NCI-H1694 treated with DMSO at 0.1 percent for 48 hours (cell line): Measurements from ENCODE around the gene OR2L5.

Experiments
- DNase-seq: peaks from one replicate; lab custom pipeline; 2025; lab: John Stamatoyannopoulos, UW

Gene OR2L5, protein sequence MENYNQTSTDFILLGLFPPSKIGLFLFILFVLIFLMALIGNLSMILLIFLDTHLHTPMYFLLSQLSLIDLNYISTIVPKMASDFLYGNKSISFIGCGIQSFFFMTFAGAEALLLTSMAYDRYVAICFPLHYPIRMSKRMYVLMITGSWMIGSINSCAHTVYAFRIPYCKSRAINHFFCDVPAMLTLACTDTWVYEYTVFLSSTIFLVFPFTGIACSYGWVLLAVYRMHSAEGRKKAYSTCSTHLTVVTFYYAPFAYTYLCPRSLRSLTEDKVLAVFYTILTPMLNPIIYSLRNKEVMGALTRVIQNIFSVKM

DNA sequence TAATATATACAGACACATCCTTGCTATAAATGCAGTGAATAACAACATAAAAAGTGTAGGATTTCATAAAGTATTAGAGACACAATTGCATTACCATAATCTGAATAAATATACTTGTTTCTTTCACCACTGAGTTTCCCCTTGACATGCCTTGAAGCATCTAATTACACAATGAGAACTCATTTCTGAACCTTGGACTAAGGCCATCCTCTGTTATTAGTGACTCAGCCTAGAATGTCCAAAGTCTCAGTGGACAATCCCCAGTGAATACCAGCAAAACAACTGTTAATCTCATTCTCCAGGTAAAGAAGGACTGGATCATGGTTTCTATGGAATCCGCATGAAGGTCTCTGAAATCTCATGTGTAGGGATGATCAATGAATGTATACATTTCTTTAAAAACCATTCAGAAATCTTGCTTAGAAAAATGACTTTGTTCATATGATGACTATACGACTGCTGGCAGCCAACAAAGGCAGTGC lies at the start of gene OR2L5:
OR2L5 (plus strand) TSS at position 432 of the 482 bp plus-strand sequence. CDS start 8,288 bp downstream, outside the sequence.
- DNase-seq: no peak

DNA sequence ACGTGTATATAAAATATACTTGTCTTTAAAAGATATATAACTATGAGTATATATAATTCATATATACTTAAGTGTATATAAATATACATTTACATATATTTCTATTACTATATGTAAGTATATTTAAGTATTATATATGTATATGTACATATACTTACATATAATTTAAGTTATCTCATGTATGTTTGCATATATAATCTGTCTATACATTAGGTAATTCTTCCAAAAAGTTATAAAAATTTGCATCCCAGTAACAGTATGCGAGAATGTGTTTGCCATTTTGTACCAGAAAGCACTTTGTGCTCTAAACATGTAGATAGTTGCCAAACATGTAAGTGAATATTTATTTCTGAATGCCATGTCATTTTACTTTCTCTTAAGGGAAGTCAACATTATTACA lies 48.5 kb upstream of the OR2L5 start, which contains the start of gene OR2AK2:
OR2AK2 (plus strand) TSS at position 301 of the 400 bp plus-strand sequence. CDS start 144 bp downstream, outside the sequence.
- no peak for DNase-seq

DNA sequence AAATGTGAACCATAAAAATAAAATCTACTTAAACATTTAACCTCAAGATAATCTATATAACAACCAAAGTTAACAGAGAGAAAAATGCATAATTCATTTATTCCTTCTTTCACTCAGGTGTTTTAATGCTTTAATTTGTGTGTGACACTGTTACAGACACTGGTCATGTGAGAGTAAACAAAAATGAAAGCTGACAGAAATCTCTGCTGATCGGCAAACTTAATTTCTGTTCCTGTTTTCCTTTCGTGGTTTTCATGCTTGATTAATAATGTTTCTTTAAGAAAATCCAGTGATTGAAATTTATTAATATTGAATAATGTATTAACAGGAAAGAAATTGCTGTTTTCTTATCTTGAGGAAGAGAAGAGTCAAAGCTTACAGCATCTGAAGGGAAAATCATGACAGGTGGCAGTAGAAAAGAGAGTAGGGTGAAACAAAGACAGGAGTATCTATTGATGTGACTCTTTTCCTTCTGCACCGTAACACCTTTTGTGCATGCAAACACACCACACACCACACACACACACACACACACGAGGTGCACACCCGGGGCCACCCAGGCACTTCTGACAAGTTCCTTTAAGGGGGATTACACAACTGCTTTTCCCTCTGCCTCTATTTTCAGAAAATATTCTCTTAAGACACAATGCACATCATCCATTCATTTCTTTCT lies 46.8 kb upstream of the OR2L5 start:
- no peak for DNase-seq

DNA sequence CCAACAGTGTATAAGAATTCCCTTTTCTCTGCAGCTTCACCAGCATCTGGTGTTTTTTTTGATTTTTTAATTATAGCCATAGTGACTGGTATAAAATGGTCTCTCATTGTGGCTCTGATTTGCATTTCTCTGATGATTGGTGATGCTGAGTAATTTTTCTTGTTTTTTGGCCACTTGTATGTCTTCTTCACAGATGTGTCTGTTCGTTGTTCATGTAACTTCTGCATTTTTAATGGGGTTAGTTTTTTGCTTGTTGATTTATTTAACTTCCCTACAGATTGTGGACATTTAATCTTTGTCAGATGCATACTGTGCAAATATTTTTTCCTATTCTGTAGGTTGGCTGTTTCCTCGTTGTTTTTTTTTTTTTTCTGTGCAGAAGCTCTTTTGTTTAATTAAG lies 20.5 kb upstream of the OR2L5 start:
- DNase-seq: no peak

DNA sequence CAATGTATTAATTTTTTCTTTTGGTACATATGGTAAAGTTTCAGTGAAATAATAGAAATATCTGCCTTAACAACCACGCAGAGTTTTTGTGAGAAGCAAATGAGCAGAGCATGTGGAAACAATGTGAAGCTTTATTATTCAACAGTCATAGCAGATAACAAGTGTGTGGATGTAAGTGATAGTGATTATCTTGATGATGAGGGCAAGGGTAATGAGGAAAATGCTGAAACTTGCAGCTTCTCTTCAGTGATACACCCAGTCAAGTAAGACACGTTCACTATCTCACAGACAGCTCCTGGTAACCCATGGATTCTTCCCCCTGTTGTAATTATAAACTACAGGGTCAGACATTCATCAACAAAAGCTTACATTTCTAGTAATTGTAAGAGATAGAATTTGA lies 14.6 kb upstream of the OR2L5 start:
- no peak for DNase-seq

DNA sequence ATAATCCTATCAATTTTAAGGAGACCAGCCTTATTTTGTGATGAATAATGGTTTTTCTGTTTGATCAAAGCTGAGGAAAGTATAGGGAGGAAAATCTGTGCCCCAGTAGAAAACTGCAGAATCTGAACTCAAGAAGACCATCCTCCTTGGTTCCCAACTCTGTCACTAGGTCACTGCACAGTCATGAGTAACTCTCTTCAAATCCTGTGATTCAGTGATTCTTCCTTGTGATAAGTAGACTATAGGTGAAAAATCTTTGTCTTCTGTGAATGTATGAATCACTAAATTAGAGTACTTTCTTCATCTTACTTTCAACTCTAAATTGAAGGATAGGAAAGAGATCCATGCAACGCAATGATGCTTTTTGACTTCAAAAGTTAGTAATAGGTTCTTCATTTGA lies 13.3 kb upstream of the OR2L5 start:
- DNase-seq: no peak

DNA sequence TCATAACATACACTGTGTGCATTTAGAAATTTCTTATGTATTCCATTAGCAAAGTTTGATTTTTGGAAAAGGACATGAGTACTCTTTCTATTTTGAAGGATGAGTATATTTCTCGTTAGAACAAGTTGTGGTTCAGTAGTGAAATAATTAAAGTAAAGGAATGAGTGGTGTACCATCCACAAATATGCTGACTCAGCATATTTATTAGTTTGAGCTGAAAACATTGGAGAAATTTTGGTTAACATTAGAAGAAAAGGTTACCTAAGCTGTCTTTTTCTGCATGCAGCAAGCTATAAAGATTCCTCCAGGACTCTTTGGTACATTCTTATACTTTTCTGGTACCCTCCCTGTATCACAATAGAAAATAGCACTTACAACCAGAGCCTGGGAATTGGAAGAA lies 5.7 kb upstream of the OR2L5 start:
- no peak for DNase-seq

DNA sequence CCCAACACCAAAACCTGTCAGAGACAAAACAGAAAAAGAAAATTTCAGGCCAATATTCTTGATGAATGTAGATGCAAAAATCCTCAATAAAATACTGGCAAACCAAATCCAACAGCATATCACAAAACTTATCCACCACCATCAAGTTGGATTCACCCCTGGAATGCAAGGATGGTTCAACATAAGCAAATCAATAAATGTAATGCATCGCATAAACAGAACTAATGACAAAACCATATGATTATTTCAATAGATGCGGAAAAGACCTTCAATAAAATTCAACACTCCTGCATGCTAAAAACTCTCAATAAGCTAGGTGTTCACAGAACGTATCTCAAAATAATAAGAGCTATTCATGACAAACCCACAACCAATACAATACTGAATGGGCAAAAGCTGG lies 3.8 kb upstream of the OR2L5 start:
- DNase-seq: no peak

DNA sequence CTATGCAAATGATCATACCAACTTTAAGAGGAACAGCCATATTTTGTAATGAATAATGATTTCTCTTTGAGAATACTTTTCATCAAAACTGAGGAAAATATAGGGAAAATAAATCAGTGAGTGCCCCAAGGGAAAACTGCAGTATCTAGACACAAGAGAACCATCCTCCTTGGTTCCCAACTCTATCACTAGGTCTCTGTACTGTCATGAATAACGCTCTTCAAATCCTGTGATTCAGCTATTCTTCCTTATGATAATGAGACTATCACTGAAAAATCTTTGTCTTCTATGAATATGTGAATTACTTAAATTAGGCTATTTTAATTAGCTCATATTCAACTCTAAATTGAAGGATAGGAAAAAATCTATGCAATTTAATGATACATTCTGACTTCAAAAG lies 2.3 kb downstream of the OR2L5 start:
- DNase-seq: no peak

DNA sequence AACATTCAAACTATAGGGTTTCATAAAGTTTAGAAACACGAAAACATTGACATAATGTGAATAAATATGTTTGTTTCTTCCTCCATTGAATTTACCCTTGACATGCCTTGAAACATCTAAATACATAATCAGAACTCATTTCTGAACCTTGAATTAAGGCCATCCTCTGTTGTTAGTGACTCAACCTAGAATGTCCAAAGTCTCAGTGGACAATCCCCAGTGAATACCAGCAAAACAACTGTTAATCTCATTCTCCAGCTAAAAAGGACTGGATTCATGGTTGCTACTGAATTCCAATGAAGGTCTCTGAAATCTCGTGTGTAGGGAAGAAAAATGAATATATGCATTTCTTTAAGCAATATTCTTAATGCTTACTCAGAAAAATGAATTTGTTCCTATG lies 16.3 kb downstream of the OR2L5 start, which contains the start of gene OR2L2:
OR2L2 (plus strand) TSS at position 301 of the 400 bp plus-strand sequence. CDS start 8,198 bp downstream, outside the sequence.
- no peak for DNase-seq

DNA sequence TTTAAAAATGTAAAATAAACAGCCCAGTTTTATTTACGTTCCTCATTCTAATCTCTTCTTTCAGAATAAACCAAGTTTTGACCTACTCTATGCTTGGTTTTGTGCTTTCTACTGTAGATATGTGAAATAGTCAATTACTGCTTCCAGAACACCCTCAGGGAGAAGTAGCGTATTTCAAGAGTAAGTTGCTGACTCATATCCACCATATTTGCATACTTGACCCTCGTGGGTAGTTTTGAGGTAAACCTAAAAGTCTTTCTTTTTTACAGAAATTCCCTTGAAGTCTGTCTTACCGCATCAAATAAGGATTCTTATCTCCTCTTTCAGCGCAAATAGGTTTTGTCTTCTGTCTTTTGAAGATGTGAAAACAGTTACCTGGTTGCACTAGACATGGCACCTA lies 31.7 kb downstream of the OR2L5 start:
- no peak for DNase-seq

DNA sequence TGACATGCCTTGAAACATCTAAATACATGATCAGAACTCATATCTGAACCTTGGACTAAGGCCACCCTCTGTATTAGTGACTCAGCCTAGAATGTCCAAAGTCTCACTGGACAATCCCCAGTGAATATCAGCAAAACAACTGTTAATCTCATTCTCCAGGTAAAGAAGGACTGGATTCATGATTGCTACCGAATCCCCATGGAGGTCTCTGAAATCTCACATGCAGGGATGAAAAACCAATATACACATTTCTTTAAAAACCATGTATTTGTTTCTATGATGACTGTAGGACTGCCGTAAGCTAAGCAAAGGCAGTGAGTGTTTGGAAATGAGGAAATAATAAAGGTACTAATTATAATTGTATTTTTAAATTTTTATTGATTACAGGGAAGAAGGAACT lies 33.1 kb downstream of the OR2L5 start, which contains the start of gene OR2L3:
OR2L3 (plus strand) TSS at position 301 of the 400 bp plus-strand sequence. CDS start 13,846 bp downstream, outside the sequence.
- no peak for DNase-seq

DNA sequence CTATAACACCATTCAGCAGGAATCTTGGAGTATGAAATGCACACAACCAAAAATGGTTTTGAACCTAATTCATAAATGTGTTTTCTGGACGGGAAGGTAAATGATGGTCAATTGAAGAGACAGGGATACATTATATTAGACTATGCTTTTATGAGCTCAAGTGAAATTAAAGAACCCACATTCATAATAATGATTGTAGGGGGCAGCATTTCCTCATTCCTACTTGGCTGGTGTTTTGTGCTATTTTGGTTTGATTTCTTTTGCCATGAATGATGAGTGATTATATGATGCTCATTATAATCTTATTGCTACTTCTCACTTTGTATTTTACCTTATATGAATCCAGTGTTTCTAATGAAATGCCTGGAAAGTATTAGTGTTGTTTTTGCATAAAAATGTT lies 33.5 kb downstream of the OR2L5 start:
- DNase-seq: no peak

DNA sequence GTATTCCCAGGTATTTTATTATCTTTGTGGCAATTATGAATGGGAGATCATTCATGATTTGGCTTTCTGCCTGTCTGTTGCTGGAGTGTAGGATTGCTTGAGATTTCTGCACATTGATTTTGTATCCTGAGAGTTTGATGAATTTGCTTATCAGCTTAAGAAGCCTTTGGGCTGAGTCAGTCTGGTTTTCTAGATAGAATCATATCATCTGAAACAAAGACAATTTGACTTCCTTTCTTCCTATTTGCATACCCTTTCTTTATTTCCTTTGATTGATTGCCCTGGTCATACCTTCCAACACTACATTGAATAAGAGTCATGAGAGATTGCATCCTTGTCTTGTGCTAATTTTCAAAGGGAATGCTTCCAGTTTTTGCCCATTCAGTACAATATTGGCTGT lies 41.2 kb downstream of the OR2L5 start:
- no peak for DNase-seq

DNA sequence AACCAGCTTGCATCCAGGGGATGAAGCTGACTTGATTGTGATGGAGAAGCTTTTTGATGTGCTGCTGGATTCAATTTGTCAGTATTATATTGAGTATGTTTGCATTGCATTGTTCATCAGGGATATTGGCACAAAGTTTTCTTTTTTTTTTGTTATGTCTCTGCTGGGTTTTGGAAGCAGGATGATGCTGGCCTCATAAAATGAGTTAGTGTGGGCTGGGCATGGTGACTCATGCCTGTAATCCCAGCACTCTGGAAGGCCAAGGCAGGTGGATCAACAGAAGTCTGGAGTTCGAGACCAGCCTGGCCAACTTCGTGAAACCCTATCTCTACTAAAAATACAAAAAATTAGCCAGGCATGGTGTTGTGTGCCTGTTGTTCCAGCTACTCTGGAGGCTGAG lies 41.8 kb downstream of the OR2L5 start:
- DNase-seq: no peak

DNA sequence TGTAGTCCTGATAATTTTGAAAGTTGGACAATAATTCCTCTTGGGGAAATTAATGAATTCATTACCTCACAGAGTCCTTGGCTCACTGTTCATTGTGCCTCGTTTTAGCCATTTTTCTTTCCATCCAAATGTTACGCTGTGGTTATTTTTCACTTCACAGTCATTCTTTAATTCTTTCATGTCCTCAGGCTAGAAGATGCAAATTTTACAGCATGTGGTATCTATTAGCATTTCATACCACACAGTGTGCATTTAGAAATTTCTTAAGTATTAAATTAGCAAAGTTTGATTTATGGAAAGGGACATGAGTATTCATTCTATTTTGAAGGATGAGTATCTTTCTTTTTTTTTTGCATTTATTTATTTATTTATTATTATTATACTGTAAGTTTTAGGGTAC lies 51.6 kb downstream of the OR2L5 start:
- DNase-seq: no peak

DNA sequence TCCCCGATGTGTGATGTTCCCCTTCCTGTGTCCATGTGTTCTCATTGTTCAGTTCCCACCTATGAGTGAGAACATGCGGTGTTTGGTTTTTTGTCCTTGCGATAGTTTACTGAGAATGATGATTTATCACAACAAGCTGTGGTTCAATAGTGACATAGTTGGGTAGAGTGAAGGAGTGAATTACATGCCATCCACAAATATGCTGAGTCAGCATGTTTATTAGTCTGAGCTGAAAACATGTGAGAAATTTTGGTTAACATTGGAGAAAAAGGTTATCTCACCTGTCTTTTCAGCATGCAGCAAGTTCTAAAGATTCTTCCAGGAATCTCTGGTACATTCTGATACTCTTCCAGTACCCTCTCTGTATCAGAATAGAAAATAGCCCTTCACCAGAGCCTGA lies 52.1 kb downstream of the OR2L5 start:
- no peak for DNase-seq
